Measurements from ENCODE around the gene AGFG2. TPM values are rescaled to one million over a fixed set of nuclear protein-coding genes. Genes with fewer than 3 reads are reported as not detected.

Gene AGFG2
- total RNA-seq, 1 donor, result 10.5 TPM

GRCh38 chr7:100568896-100569844 lies 30.2 kb downstream of the AGFG2 start:
- DNase-seq (ENCODE audit: low read depth in 2 of 3, low spot score in 2 of 3), result peak in 2 of 3 donors; percentile 63 to 65

- no peak for DNase-seq (ENCODE audit: low read depth in 2 of 3, low spot score in 2 of 3)
These were observed 32.2 kb downstream of the AGFG2 start for GRCh38 chr7:100570954-100571828.

GRCh38 chr7:100571829-100572116 lies 32.8 kb downstream of the AGFG2 start:
- no peak for DNase-seq (ENCODE audit: low read depth in 2 of 3, low spot score in 2 of 3)

- DNase-seq (ENCODE audit: low read depth in 2 of 3, low spot score in 2 of 3), result no peak
These were observed 33.4 kb downstream of the AGFG2 start for GRCh38 chr7:100572281-100572948.

DNA sequence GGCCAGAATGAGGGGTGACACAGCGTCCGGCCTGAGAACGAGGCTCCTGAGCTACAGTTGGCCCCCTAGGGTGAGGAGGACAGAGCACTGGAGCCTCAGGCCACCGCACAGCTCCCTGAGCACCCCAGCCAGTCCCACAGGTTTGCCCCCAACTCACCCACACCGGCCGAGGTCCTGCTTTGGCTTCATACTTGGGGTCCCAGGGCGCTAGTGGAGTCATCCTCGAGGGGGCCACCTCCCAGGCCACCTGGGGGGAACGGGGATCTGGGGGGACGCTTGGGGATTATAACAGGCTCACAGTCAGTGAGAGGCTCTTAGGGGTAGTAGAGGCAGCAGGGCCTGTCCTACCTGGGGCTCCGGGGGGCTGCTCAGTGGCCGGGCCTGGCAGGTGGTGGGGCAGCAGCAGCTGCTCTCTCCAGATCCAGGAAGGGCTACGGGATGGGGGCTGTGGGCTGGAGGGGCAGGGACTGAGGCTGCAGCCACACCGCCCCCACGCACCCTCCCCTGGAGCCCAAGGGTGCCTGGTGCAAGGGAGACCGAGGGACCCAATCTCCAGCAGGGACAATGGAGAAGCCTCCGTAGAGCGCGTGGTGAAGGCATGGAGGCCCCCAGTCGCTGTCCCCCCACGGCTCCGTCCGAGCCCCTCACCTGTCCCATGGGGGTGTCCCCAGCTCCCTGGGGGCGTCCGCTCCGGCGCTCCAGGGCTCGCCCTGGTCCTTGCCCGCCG lies 34.1 kb downstream of the AGFG2 start:
- no peak for DNase-seq (ENCODE audit: low read depth in 2 of 3, low spot score in 2 of 3)

- no peak for DNase-seq (ENCODE audit: low read depth in 2 of 3, low spot score in 2 of 3)
These were observed 34.8 kb downstream of the AGFG2 start, which contains the start of gene SAP25 for GRCh38 chr7:100573691-100574361. Gene SAP25, minus strand, starts transcription at chr7:100573900. Its CDS starts 158 bp downstream, at chr7:100573742.

GRCh38 chr7:100574362-100575205 lies 35.6 kb downstream of the AGFG2 start:
- DNase-seq (ENCODE audit: low read depth in 2 of 3, low spot score in 2 of 3), result no peak

DNA sequence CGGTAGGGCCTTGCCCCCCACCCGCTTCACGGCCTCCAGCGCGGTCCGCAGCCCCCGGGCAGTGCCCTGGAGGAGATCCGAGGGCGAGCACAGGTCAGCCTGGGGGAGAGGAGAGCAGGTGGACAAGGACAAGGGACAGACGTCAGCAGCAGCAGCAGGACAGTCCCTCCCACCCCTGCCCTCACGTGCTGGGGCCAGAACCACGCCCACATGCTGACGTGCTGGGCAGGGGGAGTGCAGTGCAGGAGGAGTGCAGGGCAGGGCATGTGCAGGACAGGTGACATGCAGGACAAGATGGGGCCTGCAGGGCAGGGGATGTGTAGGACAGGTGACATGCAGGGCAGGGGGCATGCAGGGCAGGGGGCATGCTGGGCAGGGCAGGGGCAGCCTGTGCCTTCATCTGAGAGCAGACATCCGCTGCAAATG lies 36.2 kb downstream of the AGFG2 start:
- no peak for DNase-seq (ENCODE audit: low read depth in 2 of 3, low spot score in 2 of 3)

GRCh38 chr7:100575746-100576383 lies 36.9 kb downstream of the AGFG2 start:
- DNase-seq (ENCODE audit: low read depth in 2 of 3, low spot score in 2 of 3), result no peak

DNA sequence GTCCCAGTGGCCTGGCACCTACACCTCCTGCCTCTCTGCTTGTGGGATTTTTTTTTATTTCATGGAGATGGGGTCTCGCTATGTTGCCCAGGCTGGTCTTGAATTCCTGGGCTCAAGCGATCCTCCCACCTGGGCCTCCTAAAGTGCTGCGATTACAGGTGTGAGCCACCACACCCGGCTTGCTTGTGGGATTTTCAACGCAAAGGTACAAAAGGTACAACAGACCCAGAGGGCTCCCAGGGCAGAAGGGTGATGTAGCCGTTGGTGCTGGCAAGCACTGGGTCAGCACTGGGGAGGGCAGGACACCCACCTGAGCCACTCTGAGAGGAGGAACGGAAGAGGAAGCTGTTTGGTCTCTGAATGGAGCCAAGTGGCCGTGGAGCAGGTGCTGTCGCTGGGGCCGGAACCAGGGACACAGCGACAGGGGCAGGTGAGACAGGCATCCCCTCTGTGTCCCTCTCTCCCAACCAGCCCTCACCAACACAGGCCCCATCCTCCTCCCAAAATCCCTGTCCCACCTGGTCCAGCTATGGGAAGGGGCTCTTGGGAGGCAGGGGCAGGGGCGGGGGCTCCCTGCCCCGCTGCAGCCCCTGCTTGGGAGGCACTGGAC lies 37.5 kb downstream of the AGFG2 start:
- no peak for DNase-seq (ENCODE audit: low read depth in 2 of 3, low spot score in 2 of 3)

DNA sequence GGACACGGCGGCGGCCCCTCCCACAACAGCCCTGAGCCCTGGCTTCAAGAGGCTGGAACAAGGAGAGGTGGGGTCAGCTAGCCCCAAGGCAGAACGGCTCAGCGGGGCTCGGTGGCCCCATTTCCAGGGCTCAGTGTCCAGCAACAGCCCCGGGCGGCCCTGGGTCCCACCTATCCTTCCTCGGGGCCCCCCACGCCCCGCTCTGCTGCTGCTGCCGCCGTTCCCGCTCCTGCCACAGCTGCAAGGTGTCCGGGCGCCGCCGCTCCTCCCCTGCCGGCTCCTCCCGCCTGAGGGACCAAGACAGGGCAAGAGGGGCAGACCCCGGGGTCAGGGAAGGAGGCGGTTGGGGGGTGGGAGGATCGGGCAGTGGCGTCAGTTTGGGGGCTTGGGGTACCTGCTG lies 38.1 kb downstream of the AGFG2 start:
- DNase-seq (ENCODE audit: low read depth in 2 of 3, low spot score in 2 of 3), result no peak

DNA sequence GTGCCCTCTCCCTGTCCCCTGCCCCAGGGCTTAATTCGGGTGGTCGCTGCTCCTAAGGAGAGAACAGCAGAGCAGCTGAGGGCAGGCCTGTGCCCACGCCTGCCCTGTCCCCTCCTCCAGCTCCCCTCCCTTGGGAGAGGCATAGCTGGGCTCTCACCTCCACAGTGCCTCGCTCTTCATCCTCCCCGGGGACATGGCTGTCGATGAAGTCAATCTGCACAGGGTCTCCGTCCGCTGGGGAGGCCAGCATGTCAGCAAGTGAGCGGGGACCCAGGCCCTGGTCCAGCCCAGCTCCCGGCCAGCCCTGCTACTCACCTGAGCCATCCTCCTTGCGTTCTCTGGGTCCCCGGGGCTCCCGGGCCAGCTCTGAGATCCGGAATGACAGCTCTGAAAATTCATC lies 38.5 kb downstream of the AGFG2 start:
- DNase-seq (ENCODE audit: low read depth in 2 of 3, low spot score in 2 of 3), result no peak

DNA sequence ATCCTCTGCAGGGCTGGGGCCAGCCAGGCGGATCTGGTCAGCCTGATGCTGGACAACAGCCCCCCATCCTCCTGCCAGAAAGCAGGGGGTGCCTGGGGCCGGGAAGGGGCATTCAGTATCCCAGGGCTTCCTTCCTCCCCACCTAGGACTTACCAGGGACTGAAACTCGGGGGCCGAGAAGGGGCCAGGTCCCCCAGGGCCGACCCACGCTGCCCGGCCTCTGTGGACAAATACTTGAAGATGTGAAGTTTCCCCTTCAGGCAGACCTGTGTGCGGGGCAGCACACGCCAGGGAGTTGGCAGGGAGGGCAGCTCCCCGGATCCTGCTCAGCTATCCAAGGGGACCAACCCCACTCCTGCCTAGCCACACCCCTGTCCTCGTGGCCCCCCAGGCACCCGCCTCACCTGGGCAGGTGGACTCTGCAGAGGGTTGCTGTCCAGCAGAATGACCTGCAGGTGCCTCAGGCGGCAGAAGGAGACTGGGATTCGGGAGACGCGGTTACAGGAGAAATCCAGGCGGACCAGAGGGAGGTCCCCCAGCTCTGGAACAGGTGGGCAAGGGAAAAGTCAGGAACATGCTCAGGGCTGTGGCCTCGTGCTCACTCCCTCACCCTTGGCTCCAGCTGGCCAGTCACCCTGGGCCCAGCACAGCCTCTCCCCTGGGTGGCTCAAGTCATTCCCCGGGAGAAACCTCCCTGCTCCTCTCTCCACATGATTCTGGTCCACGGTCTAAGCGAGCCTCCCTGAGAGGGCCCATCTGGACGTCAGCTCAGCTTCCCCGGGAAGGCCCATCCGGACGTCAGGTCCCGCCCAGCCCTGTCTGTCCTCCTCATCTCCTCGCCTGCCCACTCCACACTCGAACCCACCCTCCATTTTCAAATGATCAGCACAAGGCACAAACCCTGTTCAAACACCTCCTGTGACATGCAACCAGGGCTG lies 39.5 kb downstream of the AGFG2 start:
- DNase-seq (ENCODE audit: low read depth in 2 of 3, low spot score in 2 of 3), result no peak

DNA sequence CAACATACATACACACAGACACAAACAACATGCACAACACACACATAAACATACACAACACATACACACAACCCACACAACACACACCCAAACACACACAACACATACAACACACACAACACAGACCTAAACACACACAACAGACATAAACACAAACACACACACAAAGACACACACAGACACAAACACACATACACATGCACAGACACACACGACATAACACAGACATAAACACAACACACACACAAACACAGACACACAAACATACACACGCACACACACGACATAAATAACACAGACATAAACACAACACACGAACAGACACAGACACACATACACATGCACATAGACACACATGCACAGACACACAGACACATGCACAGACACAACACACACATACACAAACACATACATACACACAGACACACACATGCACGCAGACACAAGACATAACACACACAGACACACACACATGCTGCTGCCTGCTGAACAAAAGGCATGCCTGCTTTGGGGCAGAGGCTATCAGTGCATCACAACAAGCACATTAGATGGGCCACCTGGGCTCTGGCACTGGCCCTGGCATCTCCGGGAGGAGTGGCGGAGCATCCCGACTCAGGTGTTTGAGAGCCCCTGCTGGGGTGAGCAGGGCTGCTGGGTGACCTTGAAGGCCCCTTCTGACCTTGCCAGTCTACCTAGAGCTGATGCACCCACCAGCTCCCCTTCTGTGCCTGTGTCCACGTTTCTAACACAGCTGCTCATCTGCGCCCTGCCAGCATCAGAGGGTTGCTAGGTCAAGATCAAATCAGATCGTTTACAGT lies 41.7 kb downstream of the AGFG2 start:
- DNase-seq (ENCODE audit: low read depth in 2 of 3, low spot score in 2 of 3), result no peak

GRCh38 chr7:100582041-100582579 lies 43.1 kb downstream of the AGFG2 start:
- DNase-seq (ENCODE audit: low read depth in 2 of 3, low spot score in 2 of 3), result no peak

- no peak for DNase-seq (ENCODE audit: low read depth in 2 of 3, low spot score in 2 of 3)
These were observed 43.6 kb downstream of the AGFG2 start for GRCh38 chr7:100582650-100583049.

Data from hematopoietic multipotent progenitor cell (in vitro differentiated cells).